HG03135 (cell line): ENCODE results near the gene SPATA32.

Experiments
- ATAC-seq: cut with Tn5 transposase; IDR thresholded peaks from one replicate; pipeline ENCODE4 v1.9.1; 2021; ENCODE audit warnings: mild to moderate bottlenecking, moderate library complexity; ENCODE audit not compliant: unreplicated experiment

SPATA32 gene

DNA sequence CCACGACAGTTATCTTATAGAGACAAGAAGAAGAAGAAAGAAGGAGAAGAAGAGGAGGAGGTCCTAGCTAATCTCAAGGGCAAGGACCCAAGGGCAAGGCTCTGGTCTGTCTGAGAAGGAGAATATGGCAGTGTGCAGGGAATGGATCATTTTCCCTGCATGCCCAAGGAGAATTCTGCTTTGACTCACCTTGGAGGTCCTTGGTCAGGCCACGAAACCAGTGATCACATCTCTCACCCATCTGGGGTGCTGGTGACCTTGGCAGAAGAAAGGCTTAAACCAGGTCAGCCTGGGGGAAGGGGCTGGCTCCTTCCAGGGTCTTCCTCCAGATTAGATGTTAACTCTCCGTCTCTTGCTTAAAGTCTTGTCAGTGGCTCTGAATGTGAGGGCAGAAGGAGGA, 41.8 kb downstream of the SPATA32 start:
- no peak for ATAC-seq

GRCh38 chr17:45218895-45219661, 42.8 kb downstream of the SPATA32 start:
- no peak for ATAC-seq
